CD4-positive, alpha-beta T cell (primary cell): ENCODE results near the gene SESN3. TPM values are rescaled to one million over a fixed set of nuclear protein-coding genes. Genes with fewer than 3 reads are reported as not detected.

Experiments used
- ATAC-seq: fragments of 200-7000 bp; cut with Tn5 transposase; one replicate; pipeline ENCODE4 v1.10.0; 2022; ENCODE audit warnings: mild to moderate bottlenecking; ENCODE audit not compliant: poor library complexity
- CTCF ChIA-PET: fragments of 350-600 bp; sonication (Branson Sonifier 250); formaldehyde crosslinking; loops from one replicate; lab custom pipeline; 2021; ENCODE audit warnings: antibody characterized with exemption, inconsistent platforms; lab: Charles Lee
- POLR2A ChIA-PET: fragments of 350-600 bp; sonication (Branson Sonifier 250); formaldehyde crosslinking; loops from one replicate; lab custom pipeline; 2021; ENCODE audit warnings: antibody characterized with exemption, inconsistent platforms; lab: Charles Lee
- DNase-seq, 14 experiments: peaks; one replicate each; pipeline ENCODE4 v3.0.0-alpha.2; 2013 to 2020; ENCODE audit warnings: mixed read lengths in 2 of 14
- H3K27ac ChIP-seq, 2 donors: one replicate each; pipeline versions ENCODE4 v1.5.1 to v1.7.0; 2013; ENCODE audit warnings: low read length in 2 of 2, low read depth in 1 of 2, mild to moderate bottlenecking in 1 of 2
- H3K27me3 ChIP-seq, 2 experiments: 1 replicate in 1 of 2; 2 replicates in 1 of 2; pipeline versions ENCODE4 v1.6.1 to v1.7.0; 2013; ENCODE audit warnings: low read length in 2 of 2, control low read depth in 1 of 2, mild to moderate bottlenecking in 1 of 2, moderate library complexity in 1 of 2; ENCODE audit not compliant: insufficient read depth in 2 of 2, control insufficient read depth in 1 of 2
- H3K36me3 ChIP-seq: one replicate; pipeline ENCODE4 v1.6.1; 2013; ENCODE audit warnings: low read length, control low read depth; ENCODE audit not compliant: insufficient read depth
- H3K4me1 ChIP-seq: one replicate; pipeline ENCODE4 v1.6.1; 2013; ENCODE audit warnings: low read length, control low read depth; ENCODE audit not compliant: insufficient read depth
- H3K4me3 ChIP-seq: one replicate; pipeline ENCODE4 v1.5.1; 2013; ENCODE audit warnings: mild to moderate bottlenecking, low read length, moderate library complexity
- H3K9me3 ChIP-seq, 2 experiments: 1 replicate in 1 of 2; 2 replicates in 1 of 2; pipeline versions ENCODE4 v1.6.1 to v1.7.0; 2013; ENCODE audit warnings: low read length in 2 of 2, mild to moderate bottlenecking in 2 of 2, control low read depth in 1 of 2, moderate library complexity in 1 of 2; ENCODE audit not compliant: control insufficient read depth in 1 of 2, insufficient read depth in 1 of 2
- H3K27ac Mint-ChIP-seq: one replicate; pipeline ENCODE4 v1.8.0; 2020; ENCODE audit warnings: mixed read lengths
- H3K27me3 Mint-ChIP-seq: one replicate; pipeline ENCODE4 v1.8.0; 2021; ENCODE audit warnings: mixed read lengths
- H3K36me3 Mint-ChIP-seq: one replicate; pipeline ENCODE4 v1.8.0; 2021; ENCODE audit warnings: low read depth, mixed read lengths
- H3K4me1 Mint-ChIP-seq: one replicate; pipeline ENCODE4 v1.8.0; 2021; ENCODE audit warnings: low read depth, mixed read lengths
- H3K4me3 Mint-ChIP-seq: one replicate; pipeline ENCODE4 v1.8.0; 2020; ENCODE audit warnings: mild to moderate bottlenecking, mixed read lengths
- H3K9me3 Mint-ChIP-seq: one replicate; pipeline ENCODE4 v1.8.0; 2020; ENCODE audit warnings: mixed read lengths
- intact Hi-C, 2 experiments: fragments of 100-400 bp; cut with DNase I in 1 of 2; cut with micrococcal nuclease in 1 of 2; formaldehyde crosslinking; loops; one replicate each; pipeline versions ENCODE4 v1.15.1 to v1.9.0; 2023 to 2025; cut with DNase I, micrococcal nuclease
- total RNA-seq, 174 experiments: library from RNA in 2 of 174; stranded (reverse) in 2 of 174; gene quantifications; one replicate each; pipeline ENCODE4 v1.2.3 and lab custom pipeline; 2021 to 2026
- TF ChIP-seq, protein P1 (sequence below): fragments of 200-600 bp; IDR thresholded peaks from one replicate; pipeline ENCODE4 v1.8.0; 2022; ENCODE audit warnings: antibody characterized with exemption, mild to moderate bottlenecking

SESN3 gene
- total RNA-seq, 2 experiments from 2014 or later = 63.9 to 69.1 TPM

DNA sequence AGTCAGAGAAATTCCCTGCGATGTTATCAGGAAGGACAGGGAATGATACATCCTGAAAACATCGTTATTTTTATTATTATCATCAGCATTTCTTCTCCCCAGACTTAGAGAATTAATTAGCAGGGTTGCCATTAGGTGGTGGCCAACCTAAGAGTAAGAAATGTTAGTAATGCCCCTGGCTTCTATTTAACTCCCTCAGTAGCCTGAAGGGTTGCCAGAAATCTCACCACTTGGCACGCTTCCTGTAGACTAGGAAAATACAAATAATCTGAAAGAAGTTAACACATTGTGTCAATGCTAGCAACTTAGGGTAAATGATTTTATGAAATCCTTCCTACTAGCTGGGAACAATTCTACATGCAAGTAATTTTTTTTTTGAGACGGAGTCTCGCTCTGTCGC is 95.8 kb downstream of the SESN3 start:
- intact Hi-C loops = no loop called here
- Mint-ChIP-seq H3K27me3 (no peaks in the 10 kb centered on the region), H3K4me3 (no peak overlapping the region), H3K36me3 (peaks cover 2% of the 10 kb centered on the region), H3K9me3 (peaks cover 3% of the 10 kb centered on the region), H3K4me1 (no peaks in the 10 kb centered on the region), H3K27ac (no peak overlapping the region)
- no peaks in the 10 kb centered on the region for H3K4me1 ChIP-seq
- no peaks in the 10 kb centered on the region for H3K36me3 ChIP-seq
- ATAC-seq = no peak
- no peaks in the 10 kb centered on the region for H3K9me3 ChIP-seq
- no peak overlapping the region for H3K27ac ChIP-seq
- H3K27me3 ChIP-seq = no peaks in the 10 kb centered on the region
- no peak overlapping the region for H3K4me3 ChIP-seq
- ChIA-PET CTCF (no interaction called here), POLR2A (no interaction called here)
- DNase-seq = no peak
- TF ChIP-seq, protein P1, sequence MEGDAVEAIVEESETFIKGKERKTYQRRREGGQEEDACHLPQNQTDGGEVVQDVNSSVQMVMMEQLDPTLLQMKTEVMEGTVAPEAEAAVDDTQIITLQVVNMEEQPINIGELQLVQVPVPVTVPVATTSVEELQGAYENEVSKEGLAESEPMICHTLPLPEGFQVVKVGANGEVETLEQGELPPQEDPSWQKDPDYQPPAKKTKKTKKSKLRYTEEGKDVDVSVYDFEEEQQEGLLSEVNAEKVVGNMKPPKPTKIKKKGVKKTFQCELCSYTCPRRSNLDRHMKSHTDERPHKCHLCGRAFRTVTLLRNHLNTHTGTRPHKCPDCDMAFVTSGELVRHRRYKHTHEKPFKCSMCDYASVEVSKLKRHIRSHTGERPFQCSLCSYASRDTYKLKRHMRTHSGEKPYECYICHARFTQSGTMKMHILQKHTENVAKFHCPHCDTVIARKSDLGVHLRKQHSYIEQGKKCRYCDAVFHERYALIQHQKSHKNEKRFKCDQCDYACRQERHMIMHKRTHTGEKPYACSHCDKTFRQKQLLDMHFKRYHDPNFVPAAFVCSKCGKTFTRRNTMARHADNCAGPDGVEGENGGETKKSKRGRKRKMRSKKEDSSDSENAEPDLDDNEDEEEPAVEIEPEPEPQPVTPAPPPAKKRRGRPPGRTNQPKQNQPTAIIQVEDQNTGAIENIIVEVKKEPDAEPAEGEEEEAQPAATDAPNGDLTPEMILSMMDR = no peak

GRCh38 chr11:95134491-95134890 is 96.5 kb downstream of the SESN3 start:
- Mint-ChIP-seq H3K4me1 (no peaks in the 10 kb centered on the region), H3K4me3 (no peak overlapping the region), H3K36me3 (peaks cover 9% of the 10 kb centered on the region), H3K27me3 (no peaks in the 10 kb centered on the region), H3K9me3 (peaks cover 3% of the 10 kb centered on the region), H3K27ac (no peak overlapping the region)
- Histone ChIP-seq H3K36me3 (no peaks in the 10 kb centered on the region), H3K4me3 (no peak overlapping the region), H3K27ac (no peak overlapping the region), H3K27me3 (no peaks in the 10 kb centered on the region), H3K9me3 (no peaks in the 10 kb centered on the region), H3K4me1 (no peaks in the 10 kb centered on the region)
- intact Hi-C loops = no loop called here
- DNase-seq = no peak
- ChIA-PET POLR2A (no interaction called here), CTCF (no interaction called here)
- TF ChIP-seq, protein P1 = no peak
- ATAC-seq = no peak

DNA sequence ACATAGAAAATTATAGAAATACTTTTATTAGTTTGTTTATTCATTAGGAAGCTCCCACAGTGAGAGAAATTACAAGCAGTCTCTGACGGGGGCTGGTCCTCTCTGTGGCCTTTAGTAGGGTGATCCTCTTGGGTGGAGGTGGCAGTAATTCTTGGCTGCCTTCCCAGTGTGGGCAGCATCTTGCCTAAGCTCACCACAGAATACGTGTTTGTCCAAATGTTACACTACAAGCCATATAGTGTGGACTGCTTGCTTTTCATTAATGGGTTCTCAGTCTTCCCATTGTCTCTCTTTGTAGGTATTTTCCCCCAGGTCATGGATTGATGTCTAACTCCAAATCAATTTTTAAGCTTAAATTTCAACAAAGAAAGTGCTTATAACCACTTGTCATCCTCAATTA is 98.0 kb downstream of the SESN3 start:
- Mint-ChIP-seq H3K9me3 (peaks cover 3% of the 10 kb centered on the region), H3K27ac (no peak overlapping the region), H3K4me1 (no peaks in the 10 kb centered on the region), H3K4me3 (no peak overlapping the region), H3K27me3 (no peaks in the 10 kb centered on the region), H3K36me3 (peaks cover 21% of the 10 kb centered on the region)
- ChIA-PET POLR2A (no interaction called here), CTCF (interaction anchor here (0.8 kb wide), 1 partner anchor 14 kb away, joined by 3 read pairs; no protein-coding TSS in a partner anchor)
- intact Hi-C loops = no loop called here
- Histone ChIP-seq H3K9me3 (no peaks in the 10 kb centered on the region), H3K4me3 (no peak overlapping the region), H3K27me3 (no peaks in the 10 kb centered on the region), H3K36me3 (peaks cover 11% of the 10 kb centered on the region), H3K4me1 (no peaks in the 10 kb centered on the region), H3K27ac (no peak overlapping the region)
- no peak for DNase-seq
- no peak for ATAC-seq
- TF ChIP-seq, protein P1 = no peak
